ENCODE results near the gene NOD2. TPM values are rescaled to one million over a fixed set of nuclear protein-coding genes. Genes with fewer than 3 reads are reported as not detected.

Gene NOD2
- total RNA-seq, 3 donors from 2014 or later (not counting 1 experiment from before 2014, with no cell fraction given) = 2.8 to 8.6 (median 2.9) TPM

DNA sequence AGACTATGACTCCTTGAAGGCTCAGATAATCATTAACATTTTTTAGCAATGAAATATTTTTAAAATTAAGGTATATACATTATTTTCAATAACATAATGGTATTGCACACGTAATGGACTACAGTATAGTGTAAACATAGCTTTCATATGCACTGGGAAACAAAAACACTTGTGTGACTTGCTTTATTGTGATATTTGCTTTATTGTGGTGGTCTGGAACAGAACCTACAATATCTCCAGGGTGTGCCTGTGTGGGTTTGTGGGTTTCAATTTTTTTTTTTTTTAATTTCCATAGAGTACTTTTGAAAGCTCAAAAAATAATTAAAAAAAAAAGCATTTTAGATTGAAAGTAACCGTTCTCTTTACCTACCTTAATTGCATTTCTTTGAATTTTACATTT lies 73.8 kb downstream of the NOD2 start:
- no peak for TF ChIP-seq CTCF (IDR thresholded peaks at IDR 0.05)
- peaks cover 30% of the 10 kb centered on the region for H3K36me3 Mint-ChIP-seq
- DNase-seq (no peak), ATAC-seq (no peak)
- WGBS (ENCODE audit: insufficient coverage) = 100% methylated on average over 1 of the region's 2 CpGs
- no peak overlapping the region for H3K27ac ChIP-seq (ENCODE audit: low read length)
- H3K4me3 Mint-ChIP-seq = no peak overlapping the region
- intact Hi-C loops (cut with micrococcal nuclease) = no loop called here
- peaks cover 82 to 90% of the 10 kb centered on the region in 2 donors for H3K4me1 Mint-ChIP-seq
- H3K4me1 ChIP-seq (ENCODE audit: control insufficient read depth, insufficient read depth, low read length) = peaks cover 2% of the 10 kb centered on the region
- no peaks in the 10 kb centered on the region for H3K27me3 ChIP-seq (ENCODE audit: control insufficient read depth, insufficient read depth, low read length)
- peaks cover 34% of the 10 kb centered on the region for H3K36me3 ChIP-seq (ENCODE audit: control insufficient read depth, insufficient read depth, low read length)
- H3K27ac Mint-ChIP-seq = peak overlapping the region; percentile 5 to 69
- H3K9me3 ChIP-seq (ENCODE audit: control insufficient read depth, insufficient read depth, low read length) = no peaks in the 10 kb centered on the region
- H3K4me3 ChIP-seq (ENCODE audit: low read length) = no peak overlapping the region
- no peaks in the 10 kb centered on the region for H3K27me3 Mint-ChIP-seq (ENCODE audit: low read depth in 2 of 2)
- peaks cover 0 to 6% of the 10 kb centered on the region in 2 donors for H3K9me3 Mint-ChIP-seq

DNA sequence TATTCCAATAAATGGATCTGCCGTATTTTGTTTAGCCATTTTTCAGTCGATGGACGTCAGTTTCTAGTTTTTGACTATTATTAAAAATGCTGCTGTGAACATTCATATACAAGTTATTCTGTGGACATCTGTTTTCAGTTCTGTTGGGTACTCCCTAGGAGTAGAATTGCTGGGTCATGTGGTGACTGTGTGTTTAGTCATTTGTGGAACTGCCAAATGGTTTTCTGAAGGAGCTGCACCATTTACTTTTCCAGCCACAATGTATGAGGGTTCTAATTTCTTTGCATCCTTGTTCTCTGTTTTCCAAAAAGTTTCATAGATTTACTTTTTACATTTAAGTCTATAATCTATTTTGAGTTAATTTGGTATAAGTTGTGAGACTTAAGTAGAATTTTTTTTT lies 78.0 kb downstream of the NOD2 start:
- no peaks in the 10 kb centered on the region for H3K4me1 ChIP-seq (ENCODE audit: control insufficient read depth, insufficient read depth, low read length)
- no peaks in the 10 kb centered on the region for H3K27me3 ChIP-seq (ENCODE audit: control insufficient read depth, insufficient read depth, low read length)
- Mint-ChIP-seq H3K27me3 (ENCODE audit: low read depth in 2 of 2) (no peaks in the 10 kb centered on the region), H3K4me1 (peaks cover 67 to 69% of the 10 kb centered on the region in 2 donors), H3K9me3 (peaks cover 0 to 3% of the 10 kb centered on the region in 2 donors), H3K27ac (no peak overlapping the region), H3K4me3 (no peak overlapping the region), H3K36me3 (peaks cover 19% of the 10 kb centered on the region)
- no peak for DNase-seq
- no peak overlapping the region for H3K27ac ChIP-seq (ENCODE audit: low read length)
- intact Hi-C loops (cut with micrococcal nuclease) = no loop called here
- H3K36me3 ChIP-seq (ENCODE audit: control insufficient read depth, insufficient read depth, low read length) = peaks cover 19% of the 10 kb centered on the region
- no peak for TF ChIP-seq CTCF (IDR thresholded peaks at IDR 0.05)
- no peak overlapping the region for H3K4me3 ChIP-seq (ENCODE audit: low read length)
- WGBS (ENCODE audit: insufficient coverage) = 86% methylated on average over 1 of the region's 3 CpGs
- no peaks in the 10 kb centered on the region for H3K9me3 ChIP-seq (ENCODE audit: control insufficient read depth, insufficient read depth, low read length)
- no peak for ATAC-seq

DNA sequence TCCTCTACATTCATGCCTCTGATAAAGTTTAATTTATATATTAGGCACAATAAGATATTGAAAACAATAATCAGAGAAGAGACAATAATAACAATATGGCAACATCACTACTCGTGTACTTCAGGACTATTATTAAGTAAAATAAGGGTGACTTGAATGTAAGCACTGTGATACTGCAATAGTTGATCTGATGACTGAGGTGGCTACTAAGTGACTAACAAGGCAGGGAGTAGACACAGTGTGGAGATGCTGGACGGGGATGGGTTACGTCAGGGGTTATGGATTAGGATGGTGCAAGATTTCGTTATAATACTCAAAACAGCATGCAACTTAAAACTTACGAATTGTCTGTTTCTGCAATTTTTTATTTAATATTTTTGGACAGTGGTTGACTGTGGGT lies 81.0 kb downstream of the NOD2 start:
- Histone ChIP-seq H3K36me3 (ENCODE audit: control insufficient read depth, insufficient read depth, low read length) (peaks cover 39% of the 10 kb centered on the region), H3K4me3 (ENCODE audit: low read length) (no peak overlapping the region), H3K27ac (ENCODE audit: low read length) (no peak overlapping the region), H3K4me1 (ENCODE audit: control insufficient read depth, insufficient read depth, low read length) (no peaks in the 10 kb centered on the region), H3K27me3 (ENCODE audit: control insufficient read depth, insufficient read depth, low read length) (no peaks in the 10 kb centered on the region), H3K9me3 (ENCODE audit: control insufficient read depth, insufficient read depth, low read length) (no peaks in the 10 kb centered on the region)
- peak overlapping the region in 1 of 2 donors; percentile 26 for H3K27ac Mint-ChIP-seq
- H3K4me3 Mint-ChIP-seq = no peak overlapping the region
- DNase-seq = no peak
- no peaks in the 10 kb centered on the region for H3K27me3 Mint-ChIP-seq (ENCODE audit: low read depth in 2 of 2)
- no peak for ATAC-seq
- intact Hi-C loops (cut with micrococcal nuclease) = no loop called here
- H3K4me1 Mint-ChIP-seq = peaks cover 47 to 49% of the 10 kb centered on the region in 2 donors
- no peak for TF ChIP-seq CTCF (IDR thresholded peaks at IDR 0.05)
- H3K9me3 Mint-ChIP-seq = no peaks in the 10 kb centered on the region
- WGBS (ENCODE audit: insufficient coverage) = 94% methylated on average over 5 of the region's 5 CpGs
- H3K36me3 Mint-ChIP-seq = peaks cover 8% of the 10 kb centered on the region

- TF ChIP-seq CTCF (IDR thresholded peaks at IDR 0.05) = no peak
These were observed 81.6 kb downstream of the NOD2 start for GRCh38 chr16:50774960-50775359.

More at GRCh38 chr16:50774960-50775359, 81.6 kb downstream of the NOD2 start:
- intact Hi-C loops (cut with micrococcal nuclease) = no loop called here
- no peak overlapping the region for H3K27ac Mint-ChIP-seq
- WGBS (ENCODE audit: insufficient coverage) = 100% methylated on average over 3 of the region's 3 CpGs
- no peak overlapping the region for H3K4me3 ChIP-seq (ENCODE audit: low read length)
- peaks cover 45% of the 10 kb centered on the region for H3K36me3 ChIP-seq (ENCODE audit: control insufficient read depth, insufficient read depth, low read length)
- H3K4me1 Mint-ChIP-seq = peaks cover 42 to 43% of the 10 kb centered on the region in 2 donors
- H3K9me3 Mint-ChIP-seq = no peaks in the 10 kb centered on the region
- ATAC-seq (no peak), DNase-seq (no peak)
- peaks cover 10% of the 10 kb centered on the region for H3K36me3 Mint-ChIP-seq
- H3K27me3 ChIP-seq (ENCODE audit: control insufficient read depth, insufficient read depth, low read length) = no peaks in the 10 kb centered on the region
- no peak overlapping the region for H3K4me3 Mint-ChIP-seq
- H3K4me1 ChIP-seq (ENCODE audit: control insufficient read depth, insufficient read depth, low read length) = no peaks in the 10 kb centered on the region
- H3K9me3 ChIP-seq (ENCODE audit: control insufficient read depth, insufficient read depth, low read length) = no peaks in the 10 kb centered on the region
- H3K27me3 Mint-ChIP-seq (ENCODE audit: low read depth in 2 of 2) = no peaks in the 10 kb centered on the region
- no peak overlapping the region for H3K27ac ChIP-seq (ENCODE audit: low read length)

All from natural killer cell (primary cell).